CD14-positive monocyte (primary cell): Measurements from ENCODE around the gene BANK1. TPM values are rescaled to one million over a fixed set of nuclear protein-coding genes. Genes with fewer than 3 reads are reported as not detected.

Experiments
- DNase-seq, 3 donors: peaks; one replicate each; pipeline ENCODE4 v3.0.0-alpha.2; 2011 to 2022
- H2AFZ ChIP-seq: 2 replicates; pipeline ENCODE4 v1.6.0; 2012; ENCODE audit warnings: mild to moderate bottlenecking, low read depth, low read length, inconsistent platforms; ENCODE audit not compliant: insufficient read depth, poor library complexity, severe bottlenecking
- H3K27ac ChIP-seq, 2 donors: 1 replicate in 1 of 2; 2 replicates in 1 of 2; pipeline ENCODE4 v1.5.1; 2012 to 2013; ENCODE audit warnings: low read length in 2 of 2, control low read depth in 1 of 2, inconsistent platforms in 1 of 2, low read depth in 1 of 2, mild to moderate bottlenecking in 1 of 2
- H3K27me3 ChIP-seq, 2 donors: one replicate each; pipeline versions ENCODE4 v1.6.0 to v1.6.1; 2011 to 2013; ENCODE audit warnings: low read length in 2 of 2; ENCODE audit not compliant: control insufficient read depth in 2 of 2, insufficient read depth in 2 of 2
- H3K36me3 ChIP-seq, 2 donors: replicated peaks in 1 of 2; 1 replicate in 1 of 2; 2 replicates in 1 of 2; pipeline versions ENCODE4 v1.5.1 to v1.6.1; 2012 to 2013; ENCODE audit warnings: low read length in 2 of 2, control low read depth in 1 of 2, inconsistent platforms in 1 of 2, mild to moderate bottlenecking in 1 of 2; ENCODE audit not compliant: insufficient read depth in 2 of 2, control insufficient read depth in 1 of 2
- H3K4me1 ChIP-seq, 2 donors: 1 replicate in 1 of 2; 2 replicates in 1 of 2; pipeline versions ENCODE4 v1.5.1 to v1.6.1; 2012 to 2013; ENCODE audit warnings: low read length in 2 of 2, control low read depth in 1 of 2, inconsistent platforms in 1 of 2, mild to moderate bottlenecking in 1 of 2, moderate library complexity in 1 of 2; ENCODE audit not compliant: insufficient read depth in 2 of 2, control insufficient read depth in 1 of 2
- H3K4me2 ChIP-seq: replicated peaks from 2 replicates; pipeline ENCODE3; 2012; ENCODE audit warnings: low read length, moderate library complexity, mild to moderate bottlenecking; ENCODE audit not compliant: poor library complexity, severe bottlenecking; ENCODE audit errors: extremely low read depth
- H3K4me3 ChIP-seq, 3 experiments: fragments of 200-600 bp in 1 of 3; sonication (generic) in 1 of 3; replicated peaks in 1 of 3; 1 replicate in 2 of 3; 2 replicates in 1 of 3; pipeline ENCODE4 v1.5.1; 2011 to 2013; ENCODE audit warnings: low read length in 3 of 3, mild to moderate bottlenecking in 3 of 3, control low read depth in 2 of 3, low read depth in 2 of 3, inconsistent platforms in 1 of 3, moderate library complexity in 1 of 3
- H3K79me2 ChIP-seq: 2 replicates; pipeline ENCODE4 v1.6.0; 2012; ENCODE audit warnings: mild to moderate bottlenecking, control low read depth, inconsistent platforms, low read length, moderate library complexity; ENCODE audit not compliant: insufficient read depth
- H3K9ac ChIP-seq: 2 replicates; pipeline ENCODE4 v1.6.0; 2017; ENCODE audit warnings: low read length, mild to moderate bottlenecking; ENCODE audit not compliant: insufficient read depth, poor library complexity, severe bottlenecking
- H3K9me3 ChIP-seq, 2 donors: replicated peaks in 1 of 2; 1 replicate in 1 of 2; 2 replicates in 1 of 2; pipeline versions ENCODE4 v1.5.1 to v1.6.1; 2012 to 2013; ENCODE audit warnings: low read length in 2 of 2, control low read depth in 1 of 2; ENCODE audit not compliant: control insufficient read depth in 1 of 2, insufficient read depth in 1 of 2
- H4K20me1 ChIP-seq: 2 replicates; pipeline ENCODE4 v1.6.0; 2012; ENCODE audit warnings: mild to moderate bottlenecking, low read length, control low read depth, moderate library complexity; ENCODE audit not compliant: insufficient read depth
- H3K27ac Mint-ChIP-seq, 7 donors: one replicate each; pipeline ENCODE4 v1.8.0; 2020; ENCODE audit warnings: mild to moderate bottlenecking in 7 of 7, mixed read lengths in 7 of 7, moderate library complexity in 6 of 7, inconsistent platforms in 2 of 7
- H3K27me3 Mint-ChIP-seq, 3 donors: one replicate each; pipeline ENCODE4 v1.8.0; 2021 to 2022; ENCODE audit warnings: low read depth in 3 of 3, mild to moderate bottlenecking in 3 of 3, mixed read lengths in 3 of 3, moderate library complexity in 3 of 3, inconsistent platforms in 1 of 3
- H3K36me3 Mint-ChIP-seq, 2 donors: one replicate each; pipeline ENCODE4 v1.8.0; 2020; ENCODE audit warnings: mixed read lengths in 2 of 2, inconsistent platforms in 1 of 2, mild to moderate bottlenecking in 1 of 2
- H3K4me1 Mint-ChIP-seq: one replicate; pipeline ENCODE4 v1.8.0; 2020; ENCODE audit warnings: mild to moderate bottlenecking, mixed read lengths
- H3K4me3 Mint-ChIP-seq, 2 donors: one replicate each; pipeline ENCODE4 v1.8.0; 2020; ENCODE audit warnings: mild to moderate bottlenecking in 2 of 2, mixed read lengths in 2 of 2, moderate library complexity in 1 of 2
- H3K9me3 Mint-ChIP-seq, 7 donors: one replicate each; pipeline ENCODE4 v1.8.0; 2020 to 2022; ENCODE audit warnings: mixed read lengths in 7 of 7, mild to moderate bottlenecking in 6 of 7, moderate library complexity in 6 of 7, inconsistent platforms in 2 of 7
- CTCF ChIP-seq: fragments of 200-600 bp; IDR thresholded peaks from one replicate; pipeline ENCODE4 v1.8.0; 2022; ENCODE audit warnings: antibody characterized with exemption, mild to moderate bottlenecking
- whole genome bisulfite sequencing: methylation state at CpG from one replicate; pipeline ENCODE4 v1.1.5; 2013; ENCODE audit warnings: missing lambda C conversion rate; ENCODE audit not compliant: insufficient coverage; 5-methylcytosine and 5-hydroxymethylcytosine counted together
- intact Hi-C, 2 donors: fragments of 100-400 bp; cut with micrococcal nuclease; formaldehyde crosslinking; loops; one replicate each; pipeline versions ENCODE4 v1.15.0 to v1.15.1; 2023
- polyA plus RNA-seq, 3 donors: library from polyadenylated mRNA; depleted of rRNA in 1 of 3; unstranded in 2 of 3; stranded (reverse) in 1 of 3; fragments of 300-500 nt in 2 of 3; fragments of >200 nt in 1 of 3; fragmentation: Illumina TruSeq in 2 of 3; gene quantifications; 1 replicate in 2 of 3; 2 replicates in 1 of 3; pipeline ENCODE4 v1.2.3, GENCODE V29; 2012 to 2021

The BANK1 gene
- polyA plus RNA-seq, 3 donors, result 2.6 to 5.2 (median 2.9) TPM

DNA sequence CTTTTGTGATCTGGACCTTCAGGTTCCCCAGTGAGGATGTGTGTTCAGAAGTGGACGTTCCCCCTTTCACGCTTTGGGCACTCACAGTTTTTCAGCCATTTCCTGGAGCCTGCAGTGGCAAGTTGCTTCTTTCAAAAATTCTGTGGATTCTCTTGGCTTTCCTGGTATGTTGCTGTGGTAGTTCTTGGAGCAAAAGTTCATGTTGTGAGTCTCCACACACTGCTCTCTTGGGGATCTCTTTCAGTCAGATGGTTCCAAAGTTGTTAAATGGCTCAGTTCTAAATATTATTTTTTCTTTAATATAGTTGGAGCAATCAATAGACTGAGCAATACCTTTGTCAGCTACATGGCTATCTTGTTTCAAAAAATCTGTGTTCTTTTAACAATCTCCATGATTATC is 28.5 kb upstream of the BANK1 start:
- Histone ChIP-seq H3K9ac (no peak overlapping the region), H3K27ac (no peak overlapping the region), H3K4me3 (no peak overlapping the region), H3K79me2 (no peaks in the 10 kb centered on the region), H3K27me3 (no peaks in the 10 kb centered on the region), H3K4me1 (no peaks in the 10 kb centered on the region), H3K36me3 (no peaks in the 10 kb centered on the region), H3K9me3 (no peaks in the 10 kb centered on the region), H4K20me1 (no peaks in the 10 kb centered on the region), H3K4me2 (no peak overlapping the region), H2AFZ (no peak overlapping the region)
- no CpG with 5 or more reads among the region's 2 CpGs for WGBS
- intact Hi-C loops, result no loop called here
- H3K27ac Mint-ChIP-seq, result no peak overlapping the region
- peaks cover 0 to 6% (median 0%) of the 10 kb centered on the region in 7 donors for H3K9me3 Mint-ChIP-seq
- H3K4me3 Mint-ChIP-seq, result no peak overlapping the region
- H3K36me3 Mint-ChIP-seq, result no peaks in the 10 kb centered on the region
- no peaks in the 10 kb centered on the region for H3K4me1 Mint-ChIP-seq
- DNase-seq, result no peak
- no peak for TF ChIP-seq CTCF
- no peaks in the 10 kb centered on the region for H3K27me3 Mint-ChIP-seq

- H3K4me1 ChIP-seq, result no peaks in the 10 kb centered on the region
Measured at GRCh38 chr4:101762534-101762933, 28.0 kb upstream of the BANK1 start.

More at GRCh38 chr4:101762534-101762933, 28.0 kb upstream of the BANK1 start:
- Histone ChIP-seq H3K9ac (no peak overlapping the region), H3K4me2 (no peak overlapping the region), H3K27ac (no peak overlapping the region), H3K4me3 (no peak overlapping the region), H3K79me2 (no peaks in the 10 kb centered on the region), H3K27me3 (no peaks in the 10 kb centered on the region), H3K9me3 (no peaks in the 10 kb centered on the region), H4K20me1 (no peaks in the 10 kb centered on the region), H3K36me3 (no peaks in the 10 kb centered on the region), H2AFZ (no peak overlapping the region)
- Mint-ChIP-seq H3K9me3 (peaks cover 0 to 6% (median 2%) of the 10 kb centered on the region in 7 donors), H3K4me1 (no peaks in the 10 kb centered on the region), H3K36me3 (no peaks in the 10 kb centered on the region), H3K27me3 (no peaks in the 10 kb centered on the region), H3K4me3 (no peak overlapping the region), H3K27ac (no peak overlapping the region)
- intact Hi-C loops, result no loop called here
- DNase-seq, result no peak
- 100% methylated on average over 1 of the region's 2 CpGs for WGBS
- TF ChIP-seq CTCF, result no peak
